ENCODE measurements around the gene ADCY3.

The ADCY3 gene

DNA sequence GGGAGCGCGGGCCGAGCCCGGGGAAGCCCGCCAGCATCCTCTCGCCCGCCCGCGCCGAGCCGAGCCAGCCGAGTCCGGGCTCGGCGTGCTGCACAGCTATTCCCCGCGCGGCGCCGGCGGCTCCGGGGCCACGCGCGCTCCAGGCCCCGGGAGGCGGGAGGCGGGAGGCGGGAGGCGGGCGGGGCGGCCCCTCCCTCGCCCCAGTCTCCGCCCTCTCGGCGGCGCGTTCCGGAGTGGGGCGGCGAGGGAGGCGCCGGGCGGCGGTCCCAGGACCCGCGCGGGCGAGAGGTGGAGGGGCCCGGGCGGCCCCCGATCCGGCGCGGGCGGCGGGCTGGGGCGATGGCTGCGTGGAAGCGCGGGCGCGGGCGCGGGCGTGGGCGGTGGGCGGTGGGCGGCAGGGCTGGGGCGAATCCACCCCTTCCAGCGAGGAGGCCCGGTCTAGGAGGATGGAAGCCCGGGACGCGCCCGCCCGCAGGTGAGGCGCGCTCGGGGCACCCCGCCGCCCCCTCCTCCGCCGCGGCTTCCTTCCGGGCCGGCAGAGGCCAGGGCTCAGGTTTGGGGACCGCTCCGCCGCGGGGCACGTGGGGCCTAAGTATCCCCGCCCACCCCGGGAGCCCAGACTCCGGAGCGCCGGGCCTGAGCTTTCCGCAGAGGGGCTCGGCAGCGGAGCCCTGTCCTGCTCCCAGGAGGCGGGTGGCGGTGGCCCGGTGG is at the start of gene ADCY3:
ADCY3 (minus strand) TSS at position 140 of the 711 bp plus-strand sequence. CDS start 1,250 bp downstream, outside the sequence.
- TF ChIP-seq, protein P1, sequence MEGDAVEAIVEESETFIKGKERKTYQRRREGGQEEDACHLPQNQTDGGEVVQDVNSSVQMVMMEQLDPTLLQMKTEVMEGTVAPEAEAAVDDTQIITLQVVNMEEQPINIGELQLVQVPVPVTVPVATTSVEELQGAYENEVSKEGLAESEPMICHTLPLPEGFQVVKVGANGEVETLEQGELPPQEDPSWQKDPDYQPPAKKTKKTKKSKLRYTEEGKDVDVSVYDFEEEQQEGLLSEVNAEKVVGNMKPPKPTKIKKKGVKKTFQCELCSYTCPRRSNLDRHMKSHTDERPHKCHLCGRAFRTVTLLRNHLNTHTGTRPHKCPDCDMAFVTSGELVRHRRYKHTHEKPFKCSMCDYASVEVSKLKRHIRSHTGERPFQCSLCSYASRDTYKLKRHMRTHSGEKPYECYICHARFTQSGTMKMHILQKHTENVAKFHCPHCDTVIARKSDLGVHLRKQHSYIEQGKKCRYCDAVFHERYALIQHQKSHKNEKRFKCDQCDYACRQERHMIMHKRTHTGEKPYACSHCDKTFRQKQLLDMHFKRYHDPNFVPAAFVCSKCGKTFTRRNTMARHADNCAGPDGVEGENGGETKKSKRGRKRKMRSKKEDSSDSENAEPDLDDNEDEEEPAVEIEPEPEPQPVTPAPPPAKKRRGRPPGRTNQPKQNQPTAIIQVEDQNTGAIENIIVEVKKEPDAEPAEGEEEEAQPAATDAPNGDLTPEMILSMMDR (IDR thresholded peaks at IDR 0.05; ENCODE audit: low read depth, low read length), result no peak
- H3K4me3 ChIP-seq (ENCODE audit: low read depth, low read length), result peak within 1 kb of the TSS; percentile 67

- H3K4me3 ChIP-seq (ENCODE audit: low read depth, low read length), result no peak overlapping the region
- TF ChIP-seq, protein P1 (IDR thresholded peaks at IDR 0.05; ENCODE audit: low read depth, low read length), result no peak
Measured at GRCh38 chr2:24969784-24970183, 49.7 kb upstream of the ADCY3 start.

DNA sequence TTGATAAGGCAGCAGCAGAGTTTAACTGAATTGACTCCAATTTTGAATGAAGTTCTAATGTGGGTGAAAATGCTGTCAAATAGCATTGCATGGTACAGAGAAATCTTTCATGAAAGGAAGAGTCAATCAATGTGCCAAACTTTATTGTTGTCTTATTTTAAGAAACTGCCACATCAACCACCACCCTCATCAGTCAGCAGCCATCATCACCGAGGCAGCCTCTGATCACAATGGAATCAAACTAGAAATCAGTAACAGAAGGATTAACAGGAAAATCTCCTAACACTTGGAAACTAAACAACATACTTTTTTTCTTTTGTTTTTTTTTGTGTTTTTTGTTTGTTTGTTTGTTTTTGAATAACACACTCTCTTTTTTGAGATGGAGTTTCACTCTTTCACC is 41.9 kb upstream of the ADCY3 start:
- H3K4me3 ChIP-seq (ENCODE audit: low read depth, low read length), result no peak overlapping the region
- TF ChIP-seq, protein P1 (IDR thresholded peaks at IDR 0.05; ENCODE audit: low read depth, low read length), result no peak

DNA sequence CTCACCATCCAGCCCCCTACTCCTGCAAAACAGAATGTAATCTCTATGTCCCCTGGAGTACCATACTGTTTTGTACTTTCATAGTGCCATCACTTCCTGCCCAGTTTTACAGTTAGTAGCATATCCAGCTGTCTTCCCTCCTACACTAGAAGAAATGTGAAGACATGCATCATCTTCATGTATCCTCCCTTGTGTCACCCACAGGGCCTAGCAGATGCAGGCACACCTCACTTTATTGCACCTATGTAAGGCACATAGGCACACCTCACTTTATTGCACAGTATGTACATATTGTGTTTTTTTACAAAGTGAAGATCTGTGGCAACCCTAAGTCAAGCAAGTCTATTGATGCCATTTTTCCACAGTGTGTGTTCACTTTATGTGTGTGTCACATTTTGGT is 39.7 kb upstream of the ADCY3 start:
- no peak overlapping the region for H3K4me3 ChIP-seq (ENCODE audit: low read depth, low read length)
- TF ChIP-seq, protein P1 (IDR thresholded peaks at IDR 0.05; ENCODE audit: low read depth, low read length), result no peak

- TF ChIP-seq, protein P1 (IDR thresholded peaks at IDR 0.05; ENCODE audit: low read depth, low read length), result no peak
Measured at GRCh38 chr2:24958411-24958935, 38.4 kb upstream of the ADCY3 start.

DNA sequence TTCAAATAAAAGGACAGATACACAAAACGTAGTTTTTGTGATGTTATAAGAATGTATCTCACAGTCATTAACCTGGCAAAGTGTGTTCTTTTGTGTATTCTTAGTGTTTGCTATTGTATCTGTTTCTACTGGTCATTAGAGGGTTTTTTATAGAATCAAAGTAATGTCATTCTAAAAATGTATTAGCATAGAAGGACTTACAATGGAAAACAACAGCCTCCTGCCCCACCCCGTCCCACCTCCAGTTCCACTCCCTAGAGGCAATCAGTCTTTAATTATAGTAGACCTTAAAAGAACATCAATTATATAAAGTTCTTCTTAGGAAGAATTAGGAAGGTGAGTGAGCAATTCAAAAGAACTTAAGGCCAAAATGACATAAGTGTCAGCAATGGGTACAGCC is 37.9 kb upstream of the ADCY3 start:
- H3K4me3 ChIP-seq (ENCODE audit: low read depth, low read length), result no peak overlapping the region

More at GRCh38 chr2:24958411-24958935, 38.4 kb upstream of the ADCY3 start:
- no peak overlapping the region for H3K4me3 ChIP-seq (ENCODE audit: low read depth, low read length)

DNA sequence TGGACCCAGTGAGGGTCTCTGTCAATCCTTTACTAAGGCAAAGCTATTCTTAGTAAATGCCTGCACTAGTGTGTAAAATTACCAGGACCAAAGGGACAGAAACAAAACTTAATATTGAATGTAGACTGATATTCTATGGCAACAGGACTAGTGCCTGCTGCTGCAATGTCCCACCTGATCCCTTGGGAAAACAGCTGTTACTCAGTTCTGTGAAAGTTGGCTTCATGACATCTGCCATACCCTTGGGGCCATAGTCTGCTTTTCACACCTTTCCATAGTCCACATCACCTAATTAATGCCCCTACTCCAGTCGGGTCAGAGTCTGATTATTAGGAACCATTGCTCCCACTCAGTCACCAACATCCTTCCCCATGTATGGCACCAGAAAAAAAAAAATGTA is 37.2 kb upstream of the ADCY3 start:
- TF ChIP-seq, protein P1 (IDR thresholded peaks at IDR 0.05; ENCODE audit: low read depth, low read length), result no peak
- H3K4me3 ChIP-seq (ENCODE audit: low read depth, low read length), result no peak overlapping the region

More for the DNA sequence above, 37.9 kb upstream of the ADCY3 start:
- TF ChIP-seq, protein P1 (IDR thresholded peaks at IDR 0.05; ENCODE audit: low read depth, low read length), result no peak
